Right renal cortex interstitium (tissue), 3 donors: ENCODE data around the gene RPH3AL. TPM values are rescaled to one million over a fixed set of nuclear protein-coding genes. Genes with fewer than 3 reads are reported as not detected.
"Not testable (repeated sequence)": the region's sequence is repeated elsewhere in the genome, so short reads cannot be mapped to it uniquely, and the experiment has no call there.

ENCODE experiments used
- DNase-seq, 3 donors: peaks; one replicate each; pipeline ENCODE4 v3.0.0-alpha.2; 2013; ENCODE audit warnings: low read depth in 3 of 3, low spot score in 2 of 3
- polyA plus RNA-seq, 3 donors: library from polyadenylated mRNA; unstranded; fragments of 120-200 nt; gene quantifications; one replicate each; pipeline ENCODE4 v1.2.1, GENCODE V29; 2013; ENCODE audit not compliant: insufficient read length in 3 of 3

The RPH3AL gene
- polyA plus RNA-seq, 3 donors: 11.6 to 19.7 (median 16.5) TPM

DNA sequence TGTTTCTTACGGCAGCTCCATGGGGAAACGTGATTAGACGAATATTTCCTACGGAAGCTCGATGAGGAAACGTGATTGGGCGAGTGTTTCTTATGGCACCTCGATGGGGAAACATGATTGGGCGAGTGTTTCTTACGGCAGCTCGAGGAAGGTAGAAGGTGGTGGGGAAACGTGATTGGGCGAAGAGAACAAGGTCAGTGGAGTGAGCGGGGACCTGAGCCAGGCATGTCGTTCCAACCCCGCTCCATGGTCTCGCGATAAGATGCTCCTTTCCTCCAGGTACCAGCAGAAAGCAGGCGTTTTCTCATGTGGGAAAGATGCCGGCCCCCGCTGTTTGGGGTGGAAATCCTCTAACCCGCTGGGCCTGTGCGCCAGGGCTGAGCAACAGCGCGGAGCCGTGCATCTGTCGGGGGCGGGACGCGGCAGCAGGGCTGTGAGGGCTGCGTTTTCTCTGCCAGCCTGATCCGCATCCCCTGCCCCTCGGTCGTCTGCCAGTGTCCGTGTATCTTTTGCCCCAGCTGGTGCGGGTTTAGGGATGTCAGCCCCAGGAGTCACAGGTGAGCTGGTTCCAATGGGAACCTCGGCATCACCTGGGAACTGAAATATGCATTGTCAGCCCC is 145.6 kb downstream of the RPH3AL start:
- no peak for DNase-seq

DNA sequence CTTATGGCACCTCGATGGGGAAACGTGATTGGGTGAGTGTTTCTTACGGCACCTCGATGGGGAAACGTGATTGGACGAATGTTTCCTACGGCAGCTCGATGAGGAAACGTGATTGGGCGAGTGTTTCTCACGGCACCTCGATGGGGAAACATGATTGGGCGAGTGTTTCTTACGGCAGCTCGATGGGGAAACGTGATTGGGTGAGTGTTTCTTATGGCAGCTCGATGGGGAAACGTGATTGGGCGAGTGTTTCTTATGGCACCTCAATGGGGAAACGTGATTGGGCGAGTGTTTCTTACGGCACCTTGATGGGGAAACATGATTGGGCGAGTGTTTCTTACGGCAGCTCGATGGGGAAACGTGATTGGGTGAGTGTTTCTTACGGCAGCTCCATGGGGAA is 146.1 kb downstream of the RPH3AL start:
- DNase-seq: not testable (repeated sequence)

- no peak for DNase-seq
Measured at GRCh38 chr17:205817-206216, 146.8 kb downstream of the RPH3AL start.

GRCh38 chr17:205148-205669 is 147.4 kb downstream of the RPH3AL start:
- DNase-seq: no peak

DNA sequence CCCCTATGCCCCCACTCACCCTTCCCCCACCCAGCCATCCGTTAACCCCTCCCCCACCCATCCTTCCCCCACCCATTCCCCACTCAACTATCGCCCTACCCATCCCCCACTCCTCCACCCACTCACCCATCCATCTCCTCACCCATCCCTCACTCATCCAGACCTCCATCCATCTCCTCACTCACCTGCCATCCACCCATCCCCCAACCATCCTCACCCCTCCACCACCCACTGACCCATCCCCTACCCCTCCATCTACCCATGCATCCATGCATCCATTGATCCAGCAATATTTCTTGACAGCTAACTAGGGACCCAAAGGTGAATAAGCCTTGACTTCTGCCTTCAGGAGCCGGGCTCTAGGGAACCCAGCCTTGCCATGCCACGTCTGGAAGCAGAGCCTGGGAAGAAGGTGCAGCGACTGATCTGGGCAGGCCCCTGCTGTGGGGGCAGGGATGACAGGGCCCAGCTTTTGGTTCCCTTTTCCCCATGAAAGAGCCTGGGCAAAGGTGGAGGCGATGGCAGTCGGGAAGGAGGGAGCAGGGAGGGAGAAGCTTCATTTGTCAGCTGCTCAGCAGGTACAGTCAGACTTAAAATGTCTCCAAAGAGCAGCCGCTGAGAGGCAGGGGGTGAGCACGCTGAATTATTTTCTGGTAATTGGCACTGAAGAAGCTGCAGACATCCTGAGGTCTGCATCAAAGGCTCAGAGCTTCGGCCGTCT is 148.0 kb downstream of the RPH3AL start:
- DNase-seq: no peak

DNA sequence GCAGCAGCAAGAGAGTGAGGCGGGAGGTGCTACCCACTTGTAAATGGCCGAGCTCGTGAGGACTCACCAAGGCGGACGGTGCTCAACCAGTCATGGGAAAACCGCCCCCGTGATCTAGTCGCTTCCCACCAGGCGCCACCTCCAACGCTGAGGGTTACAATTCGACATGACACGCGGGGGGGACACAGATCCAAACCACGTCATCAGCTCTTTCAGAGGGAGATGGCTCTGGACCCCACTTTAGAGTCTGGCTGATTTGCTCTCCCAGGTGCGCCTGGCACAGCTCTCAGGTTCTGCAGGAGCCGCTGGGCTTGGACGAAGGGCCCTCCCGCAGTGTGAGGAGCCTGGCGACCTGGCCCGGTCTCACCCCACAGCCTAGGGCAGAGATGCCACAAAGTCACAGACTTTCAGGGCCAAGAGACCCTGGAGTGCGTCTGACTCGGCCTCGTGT is 150.1 kb downstream of the RPH3AL start:
- no peak for DNase-seq

- DNase-seq: not testable (repeated sequence)
Measured at GRCh38 chr17:201736-202135, 150.9 kb downstream of the RPH3AL start.

- DNase-seq: not testable (repeated sequence)
Measured at GRCh38 chr17:201257-201656, 151.3 kb downstream of the RPH3AL start.

DNA sequence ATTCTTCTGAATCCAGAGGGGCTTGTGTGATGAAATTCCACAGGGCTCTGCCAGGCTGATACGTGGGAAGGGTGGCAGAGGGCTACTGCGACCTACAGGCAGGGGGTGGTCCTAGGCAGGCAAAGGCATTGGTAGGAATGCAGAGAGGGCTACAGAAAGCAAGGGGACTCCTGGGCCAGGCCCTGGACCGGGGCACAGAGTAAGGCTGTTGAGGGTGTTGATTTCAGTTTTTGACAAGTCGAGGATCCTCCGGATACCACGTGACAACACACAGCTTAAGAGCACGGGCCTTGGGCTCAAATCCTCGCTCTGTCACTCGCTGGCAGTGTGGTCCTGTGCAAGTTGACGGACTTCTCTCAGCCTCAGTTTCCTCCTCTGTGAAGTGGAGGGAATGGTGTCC is 152.0 kb downstream of the RPH3AL start:
- no peak for DNase-seq

GRCh38 chr17:199806-200545 is 152.6 kb downstream of the RPH3AL start:
- no peak for DNase-seq

- DNase-seq: no peak
Measured at GRCh38 chr17:199191-199604, 153.4 kb downstream of the RPH3AL start.

- not testable (repeated sequence) for DNase-seq
Measured at GRCh38 chr17:198225-198624, 154.4 kb downstream of the RPH3AL start.

GRCh38 chr17:197352-197751 is 155.3 kb downstream of the RPH3AL start:
- no peak for DNase-seq

DNA sequence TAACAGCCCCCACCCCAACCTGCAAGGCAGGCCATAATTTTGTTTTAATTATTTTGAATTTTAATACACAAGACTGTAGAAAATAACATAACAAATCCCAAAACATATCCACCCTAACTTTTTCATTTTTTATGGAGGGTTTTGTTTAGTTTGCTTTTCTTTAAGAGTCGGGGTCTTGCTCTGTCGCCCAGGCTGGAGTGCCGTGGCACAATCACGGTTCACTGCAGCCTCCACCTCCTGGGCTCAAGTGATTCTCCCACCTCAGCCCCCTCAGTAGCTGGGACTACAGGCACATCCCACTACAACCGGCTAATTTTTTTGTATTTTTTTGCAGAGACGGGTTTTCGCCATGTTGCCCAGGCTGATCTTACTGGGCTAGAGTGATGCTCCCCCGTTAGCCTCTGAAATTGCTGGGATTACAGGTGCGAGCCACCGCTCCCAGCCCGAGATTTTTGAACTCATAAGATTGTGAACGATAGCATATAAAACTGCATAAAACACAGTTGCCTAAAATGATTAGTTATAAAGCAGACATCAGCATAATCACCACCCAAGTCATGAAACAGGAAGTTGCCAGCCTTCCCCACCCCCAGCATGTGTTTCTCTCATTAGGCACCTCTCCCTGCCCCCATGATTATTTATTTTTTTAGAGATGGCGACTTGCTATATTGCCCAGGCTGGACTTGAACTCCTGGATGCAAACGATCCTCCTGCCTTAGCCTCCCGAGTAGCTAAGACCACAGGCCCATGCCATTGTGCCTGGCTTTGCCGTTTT is 157.6 kb downstream of the RPH3AL start:
- DNase-seq: no peak

DNA sequence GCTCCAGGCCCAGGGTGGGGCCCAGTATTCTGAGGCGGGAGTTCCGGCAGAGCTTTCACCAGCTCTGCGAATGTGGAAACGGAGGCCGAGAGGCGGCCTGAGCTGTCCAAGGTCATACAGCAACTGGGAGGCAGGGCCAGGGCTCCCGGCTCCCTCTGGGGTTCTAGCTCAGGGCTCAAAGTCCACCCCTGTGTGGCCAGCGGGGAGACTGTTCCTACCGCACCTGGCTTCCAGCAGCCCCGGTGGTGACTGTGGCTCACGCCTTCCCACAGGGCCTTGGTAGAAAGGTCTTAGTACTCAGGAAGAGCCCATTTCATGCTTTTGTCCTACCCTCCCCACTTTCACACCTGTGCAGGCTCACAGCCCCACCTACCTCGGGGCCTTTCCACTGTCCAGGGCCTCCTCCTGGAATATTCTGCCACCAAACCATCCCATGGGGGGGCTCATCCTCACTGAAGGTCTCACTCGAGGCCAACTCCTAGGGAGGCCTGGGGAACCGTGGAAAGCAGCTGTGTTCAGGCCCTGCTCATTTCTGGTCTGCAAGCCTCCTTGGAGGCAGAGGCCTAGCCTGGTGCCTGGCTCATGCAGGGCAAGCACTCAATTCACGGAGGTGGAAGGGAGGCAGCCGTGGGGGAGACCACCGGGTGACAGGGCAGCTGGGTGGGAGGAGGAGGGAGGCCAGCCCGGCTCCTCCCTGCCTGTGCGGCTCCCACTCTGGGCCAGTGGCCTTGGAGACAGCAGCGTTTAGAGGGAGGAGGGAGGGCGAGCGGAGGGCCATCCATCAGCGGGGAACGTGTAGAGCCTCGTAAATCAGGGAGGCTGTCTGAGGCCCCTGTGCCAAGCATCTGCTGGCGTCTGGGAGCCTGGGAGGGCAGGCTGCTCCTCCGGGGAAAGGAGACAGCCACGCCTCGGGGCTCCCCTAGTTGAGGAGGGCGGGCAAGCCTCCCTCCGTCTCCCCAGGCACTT is 158.5 kb downstream of the RPH3AL start:
- DNase-seq: no peak

- DNase-seq: no peak
Measured at GRCh38 chr17:193426-193810, 159.2 kb downstream of the RPH3AL start.

DNA sequence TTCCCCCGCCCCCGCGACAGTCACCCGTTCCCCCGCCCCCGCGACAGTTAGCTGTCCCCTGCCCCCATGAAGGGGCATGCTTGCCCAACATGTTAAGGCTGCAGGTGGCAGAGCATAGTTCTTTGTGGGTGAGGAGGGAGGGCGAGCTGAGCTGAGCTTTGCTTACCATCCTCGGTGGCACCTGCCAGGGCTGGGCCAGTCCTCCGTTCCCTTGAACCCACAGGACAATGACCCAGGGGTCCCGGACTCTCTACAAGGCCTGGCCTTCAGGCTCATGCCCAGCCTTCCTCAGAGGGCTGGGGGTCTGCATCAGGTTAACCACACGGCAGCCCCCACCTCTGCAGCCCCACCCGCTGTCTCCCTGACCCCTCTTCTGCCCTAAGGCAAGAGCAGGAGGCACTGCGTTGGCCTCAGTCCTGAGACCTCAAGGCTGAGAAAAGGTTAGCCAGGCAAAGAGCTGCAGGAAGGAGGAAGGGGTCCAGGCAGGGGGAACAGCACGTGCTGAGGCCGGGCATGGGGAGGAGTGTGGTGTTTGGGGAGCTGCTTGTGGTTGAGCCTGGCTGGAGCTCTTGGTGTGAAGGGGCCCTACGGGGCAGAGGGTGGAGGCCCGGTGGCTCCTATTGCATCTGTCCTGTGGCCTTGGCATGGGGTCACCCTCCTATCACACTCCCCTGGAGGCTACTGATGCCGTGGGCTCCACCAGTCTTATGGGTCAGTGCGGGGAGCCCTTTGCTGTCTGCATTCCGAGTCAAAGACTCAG is 159.8 kb downstream of the RPH3AL start:
- DNase-seq: no peak

- no peak for DNase-seq
Measured at GRCh38 chr17:189444-189843, 163.2 kb downstream of the RPH3AL start.

- no peak for DNase-seq
Measured at GRCh38 chr17:187130-187529, 165.5 kb downstream of the RPH3AL start.
